H1 (cell line): ENCODE data around the gene SLC15A4. TPM values are rescaled to one million over a fixed set of nuclear protein-coding genes. Genes with fewer than 3 reads are reported as not detected.

Source experiments
- CTCF ChIA-PET: fragments of 300-600 bp; sonication (Branson Sonifier 250); formaldehyde crosslinking; loops from one replicate; lab custom pipeline; 2021; ENCODE audit not compliant: partially characterized antibody; lab: Charles Lee
- POLR2A ChIA-PET: fragments of 300-600 bp; sonication (Branson Sonifier 250); formaldehyde crosslinking; loops from one replicate; lab custom pipeline; 2021; ENCODE audit warnings: inconsistent platforms; ENCODE audit not compliant: partially characterized antibody; lab: Charles Lee
- DNase-seq, 2 experiments: peaks; one replicate each; pipeline versions ENCODE4 v3.0.0 to v3.0.0-alpha.2; 2010 to 2022; ENCODE audit warnings: low spot score in 2 of 2, low read depth in 1 of 2, mixed read lengths in 1 of 2
- FAIRE-seq: peaks from 2 replicates; lab custom pipeline; 2011; peaks lifted over from hg19 to GRCh38; lab: Jason Lieb, UNC
- H2AFZ ChIP-seq: 2 replicates; pipeline ENCODE4 v1.8.1; 2012; ENCODE audit warnings: low read length, inconsistent platforms
- H2AK5ac ChIP-seq: 2 replicates; pipeline ENCODE4 v1.6.1; 2013; ENCODE audit warnings: low read depth, low read length
- H2BK120ac ChIP-seq: replicated peaks from 2 replicates; pipeline ENCODE3; 2013; ENCODE audit warnings: low read depth, low read length, inconsistent platforms
- H2BK12ac ChIP-seq: 2 replicates; pipeline ENCODE4 v1.6.1; 2013; ENCODE audit warnings: low read depth, low read length
- H2BK15ac ChIP-seq: 2 replicates; pipeline ENCODE4 v1.6.1; 2013; ENCODE audit warnings: low read length
- H2BK20ac ChIP-seq: 2 replicates; pipeline ENCODE4 v1.6.1; 2013; ENCODE audit warnings: low read length
- H2BK5ac ChIP-seq: 2 replicates; pipeline ENCODE4 v1.6.1; 2013; ENCODE audit warnings: low read depth, low read length
- H3K14ac ChIP-seq: 2 replicates; pipeline ENCODE4 v1.6.1; 2013; ENCODE audit warnings: inconsistent platforms; ENCODE audit not compliant: insufficient read length
- H3K18ac ChIP-seq: 2 replicates; pipeline ENCODE4 v1.6.1; 2013; ENCODE audit warnings: low read length; ENCODE audit errors: extremely low read depth
- H3K23ac ChIP-seq: 2 replicates; pipeline ENCODE4 v1.6.1; 2013; ENCODE audit warnings: inconsistent platforms; ENCODE audit not compliant: insufficient read length
- H3K23me2 ChIP-seq: 2 replicates; pipeline ENCODE4 v1.6.1; 2013; ENCODE audit warnings: low read depth, low read length
- H3K27ac ChIP-seq: 2 replicates; pipeline ENCODE4 v1.6.1; 2011; ENCODE audit warnings: low read depth, low read length, inconsistent platforms
- H3K27me3 ChIP-seq, 4 experiments: replicated peaks in 1 of 4; 1 replicate in 1 of 4; 2 replicates in 3 of 4; pipeline versions ENCODE4 v1.6.1 to v1.8.1; 2011 to 2013; ENCODE audit warnings: low read length in 3 of 4, mild to moderate bottlenecking in 3 of 4, inconsistent platforms in 2 of 4, mixed read lengths in 2 of 4, moderate library complexity in 1 of 4; ENCODE audit not compliant: control insufficient read depth in 3 of 4, insufficient read depth in 3 of 4; ENCODE audit errors: extremely low read depth in 1 of 4
- H3K36me3 ChIP-seq, 4 experiments: 2 replicates each; pipeline versions ENCODE4 v1.6.1 to v1.8.1; 2011 to 2013; ENCODE audit warnings: mild to moderate bottlenecking in 4 of 4, low read length in 3 of 4, moderate library complexity in 2 of 4, control low read depth in 1 of 4, inconsistent platforms in 1 of 4; ENCODE audit not compliant: insufficient read depth in 4 of 4, control insufficient read depth in 2 of 4
- H3K4ac ChIP-seq: replicated peaks from 2 replicates; pipeline ENCODE3; 2013; ENCODE audit warnings: low read length, low read depth, mixed read lengths, inconsistent platforms; ENCODE audit not compliant: insufficient read length
- H3K4me1 ChIP-seq, 4 experiments: replicated peaks in 1 of 4; 1 replicate in 1 of 4; 2 replicates in 3 of 4; pipeline versions ENCODE4 v1.6.1 to v1.8.1; 2011 to 2013; ENCODE audit warnings: low read length in 3 of 4, inconsistent platforms in 2 of 4, mixed read lengths in 1 of 4; ENCODE audit not compliant: insufficient read depth in 4 of 4, control insufficient read depth in 3 of 4
- H3K4me2 ChIP-seq, 2 experiments: 2 replicates each; pipeline versions ENCODE4 v1.6.1 to v1.8.1; 2011 to 2013; ENCODE audit warnings: low read depth in 2 of 2, low read length in 2 of 2, control low read depth in 1 of 2, inconsistent platforms in 1 of 2, mild to moderate bottlenecking in 1 of 2; ENCODE audit not compliant: insufficient read depth in 1 of 2
- H3K4me3 ChIP-seq, 4 experiments: fragments of 200-600, 300-600 bp in 1 of 4; sonication (generic), shearing (Covaris generic), sonication (Bioruptor Twin) in 1 of 4; 2 replicates each; pipeline versions ENCODE4 v1.5.1 to v1.8.1; 2011 to 2016; ENCODE audit warnings: low read length in 4 of 4, low read depth in 3 of 4, control low read depth in 2 of 4, inconsistent platforms in 2 of 4, mild to moderate bottlenecking in 2 of 4, mixed read lengths in 1 of 4, moderate library complexity in 1 of 4; ENCODE audit not compliant: insufficient read depth in 2 of 4; ENCODE audit errors: extremely low read depth in 1 of 4
- H3K56ac ChIP-seq: replicated peaks from 2 replicates; pipeline ENCODE3; 2013; ENCODE audit warnings: low read depth, mild to moderate bottlenecking, mixed read lengths, low read length, inconsistent platforms; ENCODE audit not compliant: insufficient read length
- H3K79me1 ChIP-seq: 2 replicates; pipeline ENCODE4 v1.6.1; 2013; ENCODE audit warnings: low read depth, low read length, control low read depth
- H3K79me2 ChIP-seq, 2 experiments: 2 replicates each; pipeline versions ENCODE4 v1.6.1 to v1.8.1; 2012 to 2013; ENCODE audit warnings: low read length in 2 of 2, mild to moderate bottlenecking in 2 of 2, inconsistent platforms in 1 of 2; ENCODE audit not compliant: insufficient read depth in 2 of 2, control insufficient read depth in 1 of 2
- H3K9ac ChIP-seq, 4 experiments: replicated peaks in 1 of 4; 1 replicate in 1 of 4; 2 replicates in 3 of 4; pipeline versions ENCODE4 v1.6.1 to v1.8.1; 2011 to 2013; ENCODE audit warnings: low read depth in 3 of 4, low read length in 3 of 4, control low read depth in 2 of 4, mild to moderate bottlenecking in 2 of 4, moderate library complexity in 2 of 4, inconsistent platforms in 1 of 4; ENCODE audit errors: extremely low read depth in 1 of 4
- H3K9me3 ChIP-seq, 2 experiments: 2 replicates each; pipeline versions ENCODE4 v1.6.1 to v1.8.1; 2012 to 2013; ENCODE audit warnings: mild to moderate bottlenecking in 2 of 2, moderate library complexity in 2 of 2, control low read depth in 1 of 2, inconsistent platforms in 1 of 2, low read depth in 1 of 2, low read length in 1 of 2, mixed read lengths in 1 of 2; ENCODE audit not compliant: insufficient read depth in 2 of 2
- H4K20me1 ChIP-seq, 2 experiments: replicated peaks in 1 of 2; 2 replicates each; pipeline versions ENCODE3 to v1.8.1; 2011 to 2013; ENCODE audit warnings: inconsistent platforms in 2 of 2, low read length in 2 of 2, mild to moderate bottlenecking in 1 of 2; ENCODE audit not compliant: insufficient read depth in 2 of 2, control insufficient read depth in 1 of 2
- H4K5ac ChIP-seq: 2 replicates; pipeline ENCODE4 v1.6.1; 2013; ENCODE audit warnings: low read length, low read depth, mixed read lengths, inconsistent platforms; ENCODE audit not compliant: insufficient read length
- H4K8ac ChIP-seq: 2 replicates; pipeline ENCODE4 v1.8.0; 2013; ENCODE audit warnings: mild to moderate bottlenecking, moderate library complexity, low read length, inconsistent platforms; ENCODE audit not compliant: insufficient read depth; ENCODE audit errors: extremely low read depth
- H4K91ac ChIP-seq: replicated peaks from 2 replicates; pipeline ENCODE3; 2013; ENCODE audit warnings: low read length, mixed read lengths, inconsistent platforms; ENCODE audit not compliant: insufficient read length
- BACH1 ChIP-seq: IDR thresholded peaks from 2 replicates; pipeline ENCODE4 v1.6.1; 2012; ENCODE audit warnings: low read length, improper control_type of control experiment
- BCL11A ChIP-seq, 2 experiments: IDR thresholded peaks; one replicate each; pipeline ENCODE4 v1.6.1; 2011; ENCODE audit warnings: low read depth in 2 of 2, low read length in 2 of 2, mild to moderate bottlenecking in 2 of 2
- CEBPB ChIP-seq: IDR thresholded peaks from 2 replicates; pipeline ENCODE4 v1.6.1; 2012; ENCODE audit warnings: low read depth, low read length
- GABPA ChIP-seq: IDR thresholded peaks from 2 replicates; pipeline ENCODE4 v1.6.1; 2011; ENCODE audit warnings: mild to moderate bottlenecking, low read length, moderate library complexity, borderline replicate concordance; ENCODE audit not compliant: insufficient read depth
- HDAC2 ChIP-seq, 2 experiments: fragments of 300-600 bp in 1 of 2; sonication (generic) in 1 of 2; IDR thresholded peaks; 2 replicates each; pipeline ENCODE4 v1.6.1; 2011 to 2012; ENCODE audit warnings: low read depth in 2 of 2, low read length in 2 of 2, mild to moderate bottlenecking in 2 of 2, moderate library complexity in 2 of 2, borderline replicate concordance in 1 of 2, inconsistent platforms in 1 of 2
- WGBS, 2 experiments: shearing (Covaris generic) in 1 of 2; methylation state at CpG; one replicate each; pipeline versions ENCODE4 v1.1.6 to v1.1.7; 2013 to 2015; ENCODE audit warnings: low lambda C conversion rate in 2 of 2, mixed read lengths in 2 of 2, inconsistent platforms in 1 of 2, low coverage in 1 of 2, missing lambda C conversion rate in 1 of 2; ENCODE audit not compliant: insufficient replicate concordance in 2 of 2, insufficient coverage in 1 of 2, insufficient read length in 1 of 2; ENCODE audit errors: extremely low coverage in 1 of 2, missing lambda C conversion rate in 1 of 2; 5-methylcytosine and 5-hydroxymethylcytosine counted together
- polyA plus RNA-seq, 7 experiments: library from polyadenylated mRNA; depleted of rRNA in 3 of 7; stranded (reverse) in 5 of 7; unstranded in 2 of 7; fragments of >200 nt in 5 of 7; fragments of 200-250 nt in 2 of 7; gene quantifications; 1 replicate in 5 of 7; 2 replicates in 1 of 7; 4 replicates in 1 of 7; pipeline versions ENCODE4 v1.2.1 to v1.2.3, GENCODE V29; 2011 to 2013; ENCODE audit warnings: missing spikeins in 2 of 7, mixed read lengths in 2 of 7
- total RNA-seq: library from RNA; stranded (reverse); fragmentation: NEBNext Ultra II Directional; extraction: Animal tissue kit (Norgen Biotek cat#: 25700); gene quantifications from 2 replicates; pipeline ENCODE4 v1.2.1, GENCODE V29; 2021

SLC15A4 gene
- total and polyA plus RNA-seq, 2 of the 8 experiments (the other 6 are each of a cell fraction or from before 2014, with no cell fraction given), result 22.7 to 26.6 TPM

DNA sequence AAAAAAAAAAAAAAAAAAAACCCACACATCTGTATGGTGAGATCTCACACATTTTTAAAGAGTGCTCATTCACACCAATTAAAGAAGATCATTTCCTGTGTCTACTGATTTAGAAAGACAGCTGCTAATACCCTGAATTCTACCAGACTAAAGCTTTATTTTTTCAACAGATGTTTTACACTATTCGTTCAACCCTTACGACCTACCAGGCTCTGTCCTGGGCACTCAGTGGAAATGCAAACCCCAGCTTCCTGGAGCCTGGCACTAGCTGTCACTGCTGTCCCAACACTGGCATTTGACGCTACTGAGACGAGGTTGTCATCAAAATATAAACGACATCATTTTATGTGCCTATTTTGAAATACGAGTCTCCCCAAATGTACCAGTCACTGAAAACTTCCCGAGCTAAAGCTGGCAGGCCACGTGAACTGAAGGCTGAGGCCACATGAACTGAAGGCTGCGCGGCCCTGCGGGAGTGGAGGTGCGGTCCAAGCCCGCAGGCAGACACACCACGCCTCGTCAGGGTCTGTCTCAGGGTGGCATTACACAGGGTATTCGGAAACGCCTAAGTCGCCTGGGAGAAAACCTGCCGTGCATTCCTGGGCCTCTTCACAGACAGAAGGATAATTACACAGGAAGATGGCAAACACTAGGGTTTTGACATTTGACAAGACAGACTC, 27.2 kb downstream of the SLC15A4 start:
- Histone ChIP-seq H3K4ac (no peak overlapping the region), H3K23ac (no peak overlapping the region), H3K14ac (no peak overlapping the region), H2BK20ac (no peak overlapping the region), H2AFZ (no peak overlapping the region), H4K91ac (no peak overlapping the region), H2BK12ac (no peak overlapping the region), H3K56ac (no peak overlapping the region), H4K5ac (no peak overlapping the region), H3K9ac (no peak overlapping the region), H3K4me2 (peak overlapping the region in 1 of 2 experiments; percentile 34; a peak in 1 of 4 replicates), H2BK15ac (no peak overlapping the region), H3K4me1 (peaks cover 7 to 14% (median 11%) of the 10 kb centered on the region in 4 experiments), H3K23me2 (no peaks in the 10 kb centered on the region), H3K4me3 (no peak overlapping the region; a peak in 1 of 8 replicates), H2AK5ac (no peak overlapping the region), H2BK120ac (no peak overlapping the region), H3K27me3 (no peaks in the 10 kb centered on the region; a peak in 2 of 7 replicates), H3K79me2 (no peaks in the 10 kb centered on the region; a peak in 1 of 4 replicates), H3K27ac (no peak overlapping the region), H4K8ac (peak overlapping the region; percentile 45; the same call in 1 of the 2 replicates), H3K18ac (no peak overlapping the region), H3K36me3 (peaks cover 11 to 70% (median 30%) of the 10 kb centered on the region in 4 experiments), H3K9me3 (no peaks in the 10 kb centered on the region), H3K79me1 (no peaks in the 10 kb centered on the region; the same call in 1 of the 2 replicates), H4K20me1 (peaks cover 23 to 48% of the 10 kb centered on the region in 2 experiments), H2BK5ac (no peak overlapping the region)
- ChIA-PET POLR2A (interaction anchor here (0.8 to 1.3 kb wide), 3 partner anchors 8 to 28 kb away, joined by 3 to 6 read pairs (median 3); partner anchors contain the start of gene SLC15A4), CTCF (interaction anchor here (1.8 to 5.7 kb wide), 3 partner anchors 11 to 24 kb away, joined by 5 to 23 read pairs (median 5); no protein-coding TSS in a partner anchor)
- WGBS, 2 experiments, result 88% methylated on average over 19 of the region's 19 CpGs; no CpG with 5 or more reads in 1 of the 2 experiments
- DNase-seq (no peak), FAIRE-seq (no peak)
- TF ChIP-seq CEBPB (no peak), BACH1 (no peak), HDAC2 (IDR thresholded peaks at IDR 0.05; ENCODE audit: borderline replicate concordance in 1 of 2, low read depth in 2 of 2, low read length in 2 of 2) (no peak), GABPA (no peak), BCL11A (IDR thresholded peaks at IDR 0.05; ENCODE audit: low read depth in 2 of 2, low read length in 2 of 2) (no peak)
